GM19238 (cell line): Measurements from ENCODE around the gene MTOR.
A peak's percentile ranks its signal among the peaks of the same experiment; 100 is the strongest.
"Not testable (repeated sequence)": the region's sequence is repeated elsewhere in the genome, so short reads cannot be mapped to it uniquely, and the experiment has no call there.

ENCODE experiments used
- DNase-seq: peaks from one replicate; pipeline ENCODE4 v3.0.0; 2011; ENCODE audit warnings: low spot score; ENCODE audit not compliant: insufficient read length

MTOR gene

DNA sequence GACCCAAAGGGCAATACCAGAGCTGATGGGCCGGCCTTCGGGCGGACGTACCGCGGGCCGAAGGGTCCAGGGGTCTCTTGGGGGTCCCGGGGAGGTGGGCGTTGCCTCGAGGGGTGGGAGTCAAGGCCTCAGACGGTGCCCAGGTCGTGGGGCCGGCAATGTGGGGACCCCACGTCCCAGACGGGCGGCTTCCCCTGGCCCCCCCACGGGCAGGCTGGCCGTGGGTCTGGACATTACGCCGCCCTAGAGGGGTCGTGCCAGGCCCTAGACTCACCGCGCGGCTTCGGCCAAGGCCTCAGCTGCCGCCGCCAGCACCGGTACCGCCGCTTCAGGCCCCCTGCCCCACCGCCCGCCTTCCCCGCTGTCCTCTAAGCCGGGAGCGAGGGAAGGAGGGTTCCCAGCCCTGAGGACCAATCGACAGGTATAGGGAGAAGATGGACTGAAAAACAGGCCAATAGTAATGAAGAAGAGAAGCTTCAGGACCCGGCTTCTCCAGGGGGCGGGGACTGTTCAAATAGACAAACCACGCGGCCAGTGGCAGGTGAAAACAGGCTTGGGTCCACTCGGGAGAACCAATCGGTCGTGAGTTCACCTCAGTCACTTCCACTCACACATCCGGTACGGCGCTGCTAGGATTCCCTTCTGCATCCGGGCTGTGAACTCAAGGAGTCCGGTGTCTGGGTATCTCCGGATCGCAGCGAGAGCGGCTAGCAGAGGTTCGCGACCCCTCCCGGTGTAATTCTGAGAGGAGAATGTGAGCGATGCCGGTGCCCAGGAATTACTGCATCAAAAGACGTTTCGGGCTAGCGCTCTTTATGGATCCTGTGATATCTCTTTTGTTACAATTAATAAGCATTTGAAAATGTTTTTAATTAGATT is at the start of gene MTOR:
Gene MTOR (minus strand): TSS at position 381 of the 879 bp plus-strand sequence. CDS start 3,142 bp downstream, outside the sequence.
- peak; percentile 98 for DNase-seq

DNA sequence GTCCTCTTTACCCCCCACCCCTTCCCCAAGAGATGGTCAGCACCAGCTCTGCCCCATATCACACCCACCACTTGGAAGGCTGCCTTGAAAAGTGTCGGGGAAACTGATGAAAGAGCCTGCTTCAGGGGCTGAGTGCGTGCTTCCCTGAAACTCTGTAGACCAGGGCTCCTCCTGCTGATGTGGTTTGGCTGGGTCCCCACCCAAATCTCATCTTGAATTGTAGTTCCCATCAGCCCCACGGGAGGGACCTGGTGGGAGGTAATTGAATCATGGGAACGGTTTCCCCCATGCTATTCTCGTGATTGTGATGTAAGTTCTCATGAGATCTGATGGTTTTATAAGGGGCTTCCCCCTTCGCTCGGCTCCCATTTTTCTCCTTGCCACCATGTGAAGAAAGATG is 47.0 kb upstream of the MTOR start:
- DNase-seq = no peak

DNA sequence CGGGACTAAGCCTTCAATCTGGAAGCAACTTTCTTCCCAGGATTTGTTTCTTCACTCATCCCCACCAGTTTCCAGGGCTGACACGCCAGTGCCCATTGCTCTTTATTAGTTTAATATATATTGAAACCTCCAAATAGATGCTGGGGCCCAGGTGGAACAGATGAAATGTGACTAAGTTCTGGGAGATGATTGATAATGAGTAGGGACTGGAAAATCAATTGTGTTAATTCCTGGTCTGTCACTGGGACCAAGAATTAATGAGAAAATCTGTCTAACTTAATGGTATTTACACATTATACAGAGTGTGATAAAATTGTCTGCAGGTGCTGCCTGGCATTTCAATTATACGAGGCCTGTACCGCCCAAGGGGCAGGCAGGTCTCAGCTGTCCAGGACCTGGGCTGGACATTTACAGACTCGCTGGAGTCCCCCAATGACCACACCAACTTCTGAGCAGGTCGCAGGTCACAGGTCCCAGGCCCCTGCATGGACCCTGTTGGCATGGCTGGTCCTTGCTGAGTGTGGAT is 46.4 kb upstream of the MTOR start:
- DNase-seq = no peak

DNA sequence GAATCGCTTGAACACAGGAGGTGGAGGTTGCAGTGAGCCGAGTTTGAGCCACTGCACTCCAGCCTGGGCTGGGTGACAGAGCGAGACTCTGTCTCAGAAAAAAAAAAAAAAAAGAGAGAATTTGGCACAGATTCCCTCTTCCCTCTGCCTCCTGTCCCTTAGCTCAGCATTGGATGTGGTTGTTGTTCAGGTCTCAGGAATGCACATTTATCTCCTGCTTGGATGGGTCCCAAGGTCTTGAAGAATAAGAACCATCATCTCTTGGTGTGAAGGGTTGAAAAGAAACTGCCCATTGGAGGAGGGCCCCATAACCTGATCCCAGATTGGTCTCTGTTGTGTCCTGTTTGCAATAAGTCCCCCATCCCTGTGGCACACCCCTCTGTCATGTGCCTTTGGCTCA is 45.5 kb upstream of the MTOR start:
- no peak for DNase-seq

DNA sequence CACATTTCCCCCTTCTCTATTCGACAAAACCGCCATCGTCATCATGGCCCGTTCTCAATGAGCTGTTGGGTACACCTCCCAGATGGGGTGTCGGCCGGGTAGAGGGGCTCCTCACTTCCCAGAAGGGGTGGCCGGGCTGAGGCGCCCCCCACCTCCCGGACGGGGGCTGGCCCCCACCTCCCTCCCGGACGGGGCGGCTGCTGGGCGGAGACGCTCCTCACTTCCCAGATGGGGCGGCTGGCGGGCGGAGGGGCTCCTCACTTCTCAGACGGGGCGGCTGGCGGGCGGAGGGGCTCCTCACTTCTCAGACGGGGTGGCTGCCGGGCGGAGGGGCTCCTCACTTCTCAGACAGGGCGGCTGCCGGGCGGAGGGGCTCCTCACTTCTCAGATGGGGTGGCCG is 43.2 kb upstream of the MTOR start:
- DNase-seq = not testable (repeated sequence)

DNA sequence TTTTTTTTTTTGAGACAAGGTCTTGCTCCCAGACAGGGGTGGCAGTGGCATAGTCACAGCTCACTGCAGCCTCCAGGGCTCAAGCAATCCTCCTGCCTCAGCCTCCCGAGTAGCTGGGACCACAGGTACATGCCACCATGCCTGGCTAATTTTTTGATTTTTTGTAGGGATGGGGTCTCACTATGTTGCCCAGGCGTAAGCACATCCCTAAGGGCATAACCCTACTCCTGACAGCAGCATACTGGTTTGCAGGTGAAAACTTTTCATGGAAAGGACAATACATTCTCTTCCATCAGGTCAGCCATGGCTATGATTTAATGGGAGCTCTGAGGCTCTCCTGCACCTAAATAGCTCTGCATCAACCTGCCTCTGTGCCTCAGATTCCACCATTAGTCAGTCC is 40.0 kb upstream of the MTOR start:
- no peak for DNase-seq

DNA sequence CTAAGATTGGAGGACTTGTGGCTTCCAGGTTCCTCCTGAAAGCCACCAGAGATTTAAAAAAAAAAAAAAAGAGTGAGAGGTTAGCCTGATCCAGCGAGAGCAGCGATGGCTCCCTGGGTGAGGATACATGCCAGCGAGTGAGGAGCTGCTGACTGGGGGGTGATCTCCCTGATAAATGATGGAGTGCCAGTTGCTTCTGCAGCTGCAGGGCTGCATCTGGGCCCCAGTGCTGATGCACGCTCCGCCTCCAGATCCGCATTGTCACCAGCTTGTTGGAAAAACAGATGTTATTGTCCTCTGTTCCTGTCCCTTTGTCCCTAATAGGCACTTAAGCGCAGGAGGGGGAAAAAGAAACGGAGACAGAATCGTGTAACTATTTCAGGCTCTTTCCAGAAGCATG is 39.2 kb upstream of the MTOR start:
- no peak for DNase-seq

DNA sequence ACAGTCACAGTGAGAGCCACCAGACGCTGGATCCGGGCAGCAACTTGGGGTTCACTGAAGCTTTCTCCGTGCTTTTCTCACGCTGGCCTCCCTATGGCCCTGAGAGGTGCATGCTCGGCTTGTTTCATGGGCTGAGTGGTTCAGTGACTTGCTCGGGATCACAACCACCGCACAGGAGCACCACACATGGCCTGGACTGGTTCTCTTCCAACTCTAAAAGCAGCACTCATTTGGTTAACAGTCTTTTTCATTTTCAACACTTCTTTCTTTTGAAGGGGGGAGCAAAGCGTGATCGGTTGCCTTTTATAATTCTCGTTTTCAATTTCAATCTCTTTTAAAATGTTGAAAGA is 36.8 kb upstream of the MTOR start:
- DNase-seq = no peak

DNA sequence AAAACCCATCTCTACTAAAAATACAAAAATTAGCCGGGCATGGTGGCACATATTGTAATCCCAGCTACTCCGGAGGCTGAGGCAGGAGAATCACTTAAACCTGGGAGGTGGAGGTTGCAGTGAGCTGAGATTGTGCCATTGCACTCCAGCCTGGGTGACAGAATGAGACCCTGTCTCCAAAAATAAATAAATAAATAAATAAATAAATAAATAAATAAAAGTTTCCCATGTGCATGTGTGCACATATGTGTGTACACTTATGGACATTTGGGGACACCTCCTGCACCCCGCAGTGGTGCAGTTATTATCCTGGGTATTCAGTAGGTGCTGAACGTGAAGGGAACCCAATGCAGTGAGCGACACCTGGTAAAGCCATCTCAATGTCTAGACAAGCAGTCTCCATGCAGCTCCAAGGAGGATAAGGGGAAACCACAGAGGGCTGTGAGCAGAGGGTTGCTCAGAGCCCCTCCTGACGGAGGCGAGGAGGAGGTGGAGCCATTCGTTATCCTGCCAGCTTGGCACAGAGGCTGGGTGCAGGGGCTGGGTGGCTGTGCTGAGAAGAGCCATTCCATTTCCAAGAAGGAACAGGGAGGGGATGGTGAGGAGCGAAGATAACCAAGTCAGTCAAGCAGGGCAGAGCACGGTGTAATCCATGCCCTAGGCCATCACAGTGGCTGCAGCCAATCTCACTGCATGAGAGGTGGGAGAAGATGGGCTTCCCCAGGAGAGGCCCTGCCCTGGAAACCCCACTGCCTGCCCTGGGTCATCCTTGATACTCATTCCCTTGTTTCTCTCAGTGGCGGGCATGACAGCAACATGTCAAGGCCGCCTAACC is 36.3 kb upstream of the MTOR start:
- no peak for DNase-seq

DNA sequence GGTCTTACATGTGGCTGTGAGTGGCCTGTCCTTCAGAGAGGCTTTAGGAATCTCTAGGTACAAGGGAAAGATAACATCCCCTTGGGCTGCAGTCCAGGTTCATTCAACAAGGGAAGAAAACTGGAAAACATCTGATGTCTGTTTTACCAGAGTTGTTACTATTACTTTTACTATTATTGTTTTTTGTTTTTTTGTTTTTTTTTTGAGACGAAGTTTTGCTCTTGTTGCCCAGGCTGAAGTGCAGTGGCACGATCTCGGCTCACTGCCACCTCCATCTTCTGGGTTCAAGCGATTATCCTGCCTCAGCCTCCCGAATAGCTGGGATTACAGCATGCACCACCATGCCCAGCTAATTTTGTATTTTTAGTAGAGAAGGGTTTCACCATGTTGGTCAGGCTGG is 35.4 kb upstream of the MTOR start:
- not testable (repeated sequence) for DNase-seq

DNA sequence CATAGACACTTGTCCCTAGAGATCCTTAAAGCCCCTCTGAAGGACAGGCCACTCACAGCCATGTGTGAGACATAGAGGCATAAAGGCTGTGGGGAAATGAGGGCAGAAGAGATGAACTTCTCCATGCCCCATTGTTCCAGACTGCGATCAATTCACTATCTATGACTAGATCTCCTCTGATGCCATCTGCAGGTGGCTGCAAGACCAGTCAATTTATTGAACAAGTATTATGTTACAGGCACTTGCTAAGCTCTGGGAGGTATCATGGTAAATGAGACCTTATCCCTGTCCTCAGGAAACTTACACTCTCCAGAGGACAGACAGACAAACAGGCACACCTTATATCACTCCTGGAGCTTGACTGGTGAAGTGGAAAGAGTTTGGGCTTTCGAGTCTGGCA is 33.6 kb upstream of the MTOR start:
- DNase-seq = no peak

DNA sequence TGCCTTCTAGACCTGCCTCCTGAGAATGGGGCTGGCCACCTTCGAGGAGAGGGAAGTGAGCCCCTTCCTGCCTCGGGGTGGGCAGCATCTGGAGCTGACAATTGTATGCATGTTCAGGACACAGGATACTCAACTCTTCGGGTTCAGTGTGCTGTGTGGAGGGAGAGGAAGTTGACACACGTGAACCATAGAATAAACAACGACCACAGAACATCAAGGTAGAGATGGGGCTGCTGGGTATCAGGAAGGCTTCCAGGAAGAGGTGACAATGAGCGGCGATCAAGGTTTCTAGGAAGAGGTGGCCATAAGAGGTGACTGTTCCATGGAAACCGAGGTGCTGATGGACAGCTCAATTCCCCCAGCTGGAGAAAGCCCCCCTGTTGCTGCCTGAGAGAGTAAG is 32.6 kb upstream of the MTOR start:
- no peak for DNase-seq

DNA sequence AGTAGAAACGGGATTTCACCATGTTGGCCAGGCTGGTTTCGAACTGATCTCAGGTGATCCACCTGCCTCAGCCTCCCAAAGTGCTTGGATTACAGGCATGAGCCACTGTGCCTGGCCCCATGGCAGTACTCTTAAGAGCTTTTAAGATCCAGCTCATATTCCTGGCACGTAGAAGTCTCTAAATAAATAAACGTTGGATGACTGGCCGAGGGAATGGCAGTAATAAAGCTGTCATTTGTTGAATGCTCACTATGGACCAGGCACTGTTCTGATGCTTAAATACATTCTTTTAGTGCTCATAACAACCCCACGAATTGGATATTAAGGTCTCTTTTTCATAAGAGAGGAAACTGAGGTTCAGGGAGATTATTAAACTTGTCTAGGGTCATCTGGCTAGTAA is 31.5 kb upstream of the MTOR start:
- DNase-seq = no peak

DNA sequence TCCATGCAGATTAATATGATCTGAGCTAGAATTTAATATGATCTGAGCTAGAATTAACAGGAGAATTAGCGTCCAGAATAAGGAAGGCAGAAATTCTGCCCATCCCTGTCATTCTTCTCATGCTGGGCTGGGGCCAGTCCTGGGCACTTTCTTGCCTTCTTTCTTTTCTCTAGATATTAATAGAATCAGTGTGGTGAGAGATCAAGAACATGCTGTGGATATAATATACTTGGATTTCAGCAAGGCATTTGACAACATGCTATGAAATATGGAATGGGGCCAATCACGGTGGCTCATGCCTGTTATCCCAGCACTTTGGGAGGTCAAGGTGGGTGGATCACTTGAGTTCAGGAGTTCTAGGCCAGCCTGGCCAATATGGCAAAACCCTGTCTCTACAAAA is 28.7 kb upstream of the MTOR start:
- no peak for DNase-seq

DNA sequence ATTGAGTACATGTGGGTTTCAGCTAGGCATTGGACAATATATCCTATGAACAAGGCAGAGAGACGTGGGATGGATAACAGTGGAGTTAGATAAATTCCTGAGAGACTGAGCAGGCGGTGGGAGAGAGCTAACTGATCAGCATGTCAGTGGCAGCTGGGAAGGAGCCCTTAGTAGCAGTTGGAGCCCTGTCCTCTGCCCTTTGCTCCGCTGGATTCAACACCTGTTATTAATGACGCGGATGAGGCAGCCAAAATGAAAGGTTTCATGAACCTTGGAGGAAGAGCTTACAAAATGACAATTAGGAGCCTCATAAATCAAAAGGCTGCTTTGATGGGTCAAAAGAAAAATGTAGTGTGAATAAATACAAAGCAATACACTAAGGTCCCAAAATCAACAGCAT is 26.7 kb upstream of the MTOR start:
- DNase-seq = no peak

DNA sequence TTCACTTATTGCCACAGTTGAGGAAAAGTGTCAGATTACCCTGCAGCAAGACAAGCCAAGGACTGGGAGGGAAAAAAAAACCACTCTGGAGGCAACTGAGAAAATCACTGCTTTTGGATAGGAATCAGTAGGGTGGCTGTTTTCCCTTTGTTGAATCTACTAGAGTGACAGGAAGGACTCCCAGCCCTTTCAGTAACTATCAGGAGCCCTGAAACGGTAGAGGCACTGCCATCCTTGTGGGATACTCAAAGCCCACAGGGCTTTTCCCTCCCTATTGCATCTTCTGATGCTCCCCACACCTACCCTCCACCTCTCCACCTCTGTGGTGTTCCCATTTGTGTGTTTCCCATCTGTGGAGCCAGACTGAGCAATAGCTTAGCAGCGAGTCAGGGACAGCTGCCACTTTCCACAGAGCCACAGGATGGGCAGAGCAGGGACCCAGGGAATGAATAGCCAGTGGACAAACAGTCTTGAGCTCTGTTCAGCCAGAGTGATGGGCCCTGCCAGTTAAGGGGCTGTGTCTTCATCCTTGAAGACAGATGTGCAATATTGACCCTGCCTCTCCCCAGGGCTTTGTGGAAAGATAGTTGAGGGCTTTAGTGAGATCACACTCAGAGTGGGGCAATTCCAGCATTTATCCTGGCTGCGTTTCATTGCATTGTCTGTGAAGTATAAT is 24.5 kb upstream of the MTOR start:
- DNase-seq = no peak

DNA sequence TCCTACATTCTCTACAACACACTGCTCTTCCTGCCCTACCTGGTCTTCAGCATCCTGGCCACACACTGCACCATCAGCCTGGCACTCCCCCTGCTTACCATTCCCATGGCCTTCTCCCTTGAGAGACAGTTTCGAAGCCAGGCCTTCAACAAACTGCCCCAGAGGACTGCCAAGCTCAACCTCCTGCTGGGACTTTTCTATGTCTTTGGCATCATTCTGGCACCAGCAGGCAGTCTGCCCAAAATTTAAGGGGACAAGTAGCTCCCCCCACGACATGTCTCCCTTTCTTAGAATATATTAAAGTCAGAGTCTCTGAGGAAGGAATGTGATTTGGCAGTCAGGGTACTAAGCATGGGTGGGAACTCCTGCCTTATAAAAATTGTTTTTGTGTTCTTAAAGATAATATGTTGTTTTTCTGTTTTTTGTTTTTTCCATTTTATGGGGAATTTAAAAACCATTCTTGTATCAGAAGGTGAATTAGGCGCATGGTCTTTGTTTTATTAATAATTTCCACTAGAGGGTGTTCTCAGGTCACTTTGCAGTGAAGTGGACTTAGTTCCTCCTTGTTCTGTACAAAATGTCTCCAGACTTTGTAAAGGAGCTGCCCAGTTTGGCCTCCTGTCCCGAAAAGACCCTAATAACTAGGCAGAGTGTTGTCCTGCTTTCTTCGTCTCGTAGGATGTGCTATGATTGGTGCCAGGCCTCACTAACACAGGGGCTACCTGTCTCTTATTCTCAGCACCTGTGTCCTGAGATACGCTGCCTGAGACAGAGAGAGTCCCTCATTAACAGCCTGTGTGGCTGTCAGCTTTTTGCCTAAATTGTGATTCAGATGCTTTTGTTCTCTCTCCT is 23.8 kb upstream of the MTOR start:
- no peak for DNase-seq

DNA sequence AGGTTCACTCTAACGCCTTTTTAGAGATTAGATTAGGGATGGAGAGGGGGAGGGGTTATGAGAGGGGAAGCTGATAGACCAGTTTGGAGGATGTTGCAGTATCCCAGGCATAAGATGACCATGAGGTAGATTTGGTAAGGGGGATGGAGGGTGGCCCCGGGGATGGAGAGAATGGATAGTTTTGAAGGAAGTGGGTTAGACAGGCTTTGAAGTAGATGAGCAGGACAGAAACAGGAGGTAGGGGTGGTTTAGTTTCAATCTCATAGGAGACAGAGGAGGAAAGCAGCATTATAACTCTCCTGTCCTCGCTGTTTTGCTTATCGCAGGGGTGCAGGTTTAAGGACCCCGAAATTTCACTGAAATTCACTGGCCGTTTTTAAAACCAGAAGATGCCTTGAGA is 22.4 kb upstream of the MTOR start:
- no peak for DNase-seq

DNA sequence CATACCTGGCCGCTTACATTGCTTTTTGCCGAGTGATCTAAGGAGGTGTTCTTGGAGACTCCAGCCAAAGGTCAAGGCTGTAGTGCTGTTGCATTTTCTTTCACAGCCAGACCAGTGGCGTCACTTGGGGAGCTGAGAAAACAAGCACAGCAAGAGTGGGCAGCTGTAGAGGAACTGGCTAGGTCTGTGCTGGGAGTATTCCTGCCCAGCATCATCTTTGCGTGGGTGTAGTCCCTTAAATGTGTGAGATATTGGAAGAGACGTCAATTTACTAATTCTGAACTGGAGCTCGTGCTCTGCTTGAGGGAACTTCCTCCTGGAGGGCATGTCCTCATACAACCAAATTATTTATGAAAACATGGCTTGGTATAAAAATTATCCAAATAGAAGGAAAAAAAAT is 20.8 kb upstream of the MTOR start:
- DNase-seq = no peak

DNA sequence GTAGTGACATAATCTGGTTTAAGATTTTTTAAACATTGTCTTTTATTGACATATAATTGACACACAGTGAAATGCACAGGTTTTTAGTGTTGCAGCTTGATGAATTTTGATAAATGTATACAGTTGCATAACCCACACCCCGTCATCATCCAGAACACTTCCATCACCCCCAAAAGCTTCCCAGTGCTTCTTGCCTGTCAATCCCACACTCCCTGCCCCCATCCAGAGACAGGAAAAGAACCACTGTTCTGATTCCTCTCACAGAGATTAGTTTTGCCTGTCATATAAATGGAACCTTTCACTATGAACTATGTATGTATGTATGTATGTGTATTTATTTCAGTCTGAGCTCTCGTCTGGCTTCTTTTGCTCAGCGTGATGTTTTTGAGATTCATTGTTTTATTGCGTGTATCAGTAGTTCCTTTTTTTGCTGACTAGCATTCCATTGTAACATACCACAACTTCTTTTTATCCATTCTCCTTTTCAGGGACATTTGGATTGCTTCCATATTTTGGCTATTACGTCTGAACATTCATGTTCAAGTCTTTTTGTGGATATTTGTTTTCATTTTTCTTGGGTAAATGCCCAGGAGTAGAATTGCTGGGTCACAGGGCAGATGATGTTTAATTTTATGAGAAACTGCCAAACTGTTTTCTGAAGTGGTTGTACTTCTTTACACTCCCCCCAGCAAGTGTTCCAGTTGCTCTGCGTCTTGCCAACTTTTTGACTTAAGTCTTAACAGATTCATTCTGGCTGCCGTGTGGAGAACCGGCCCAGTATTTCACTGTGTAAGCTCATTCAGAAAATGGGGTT is 19.4 kb upstream of the MTOR start:
- no peak for DNase-seq
